ENCODE data around the gene BLMH.

Gene BLMH

GRCh38 chr17:30291543-30292285 lies at the start of gene BLMH:
Gene BLMH (minus strand): TSS chr17:30291944. CDS start chr17:30291819, 125 bp downstream.
- peak; percentile 88 to 92 for DNase-seq

- DNase-seq = no peak
Observed at GRCh38 chr17:30340801-30341356, 49.1 kb upstream of the BLMH start.

GRCh38 chr17:30339086-30339485 lies 47.3 kb upstream of the BLMH start:
- DNase-seq = no peak

GRCh38 chr17:30337393-30337999 lies 45.8 kb upstream of the BLMH start:
- DNase-seq = no peak

- DNase-seq = peak; percentile 72 to 89
Observed at GRCh38 chr17:30336369-30337171, 44.8 kb upstream of the BLMH start.

GRCh38 chr17:30334421-30334820 lies 42.7 kb upstream of the BLMH start:
- no peak for DNase-seq

- no peak for DNase-seq
Observed at GRCh38 chr17:30333503-30334360, 42.0 kb upstream of the BLMH start, which contains the start of gene TMIGD1. Gene TMIGD1 (minus strand): TSS chr17:30334057. CDS start chr17:30332133, 1,924 bp downstream.

- DNase-seq = no peak
Observed at GRCh38 chr17:30332057-30332542, 40.4 kb upstream of the BLMH start.

- no peak for DNase-seq
Observed at GRCh38 chr17:30326809-30327208, 35.1 kb upstream of the BLMH start.

- DNase-seq = no peak
Observed at GRCh38 chr17:30324723-30325122, 33.0 kb upstream of the BLMH start.

GRCh38 chr17:30323895-30324319 lies 32.2 kb upstream of the BLMH start:
- DNase-seq = no peak

GRCh38 chr17:30323262-30323894 lies 31.6 kb upstream of the BLMH start:
- DNase-seq = peak in 1 of 2 experiments; percentile 22

- no peak for DNase-seq
Observed at GRCh38 chr17:30321314-30321713, 29.6 kb upstream of the BLMH start.

GRCh38 chr17:30318155-30318554 lies 26.4 kb upstream of the BLMH start:
- DNase-seq = no peak

GRCh38 chr17:30316736-30317135 lies 25.0 kb upstream of the BLMH start:
- no peak for DNase-seq

- no peak for DNase-seq
Observed at GRCh38 chr17:30315106-30315505, 23.4 kb upstream of the BLMH start.

- DNase-seq = no peak
Observed at GRCh38 chr17:30314474-30314873, 22.7 kb upstream of the BLMH start.

- no peak for DNase-seq
Observed at GRCh38 chr17:30312226-30312625, 20.5 kb upstream of the BLMH start.

- no peak for DNase-seq
Observed at GRCh38 chr17:30310562-30310961, 18.8 kb upstream of the BLMH start.

- no peak for DNase-seq
Observed at GRCh38 chr17:30309591-30309990, 17.8 kb upstream of the BLMH start.

GRCh38 chr17:30308406-30308805 lies 16.7 kb upstream of the BLMH start:
- DNase-seq = no peak

- no peak for DNase-seq
Observed at GRCh38 chr17:30304778-30305177, 13.0 kb upstream of the BLMH start.

Data from NCI-H524 (cell line).